Retinal pigment epithelial cell (primary cell): ENCODE data around the gene SRPX.

Source experiments
- DNase-seq: peaks from one replicate; pipeline ENCODE4 v3.0.0-alpha.2; 2010; ENCODE audit warnings: low read depth
- H3K4me3 ChIP-seq: 2 replicates; pipeline ENCODE4 v1.5.1; 2011; ENCODE audit warnings: mild to moderate bottlenecking, low read length, control low read depth, moderate library complexity
- CTCF ChIP-seq: conservative IDR thresholded peaks from 2 replicates; pipeline ENCODE4 v1.5.1; 2011; ENCODE audit warnings: low read depth, low read length, control low read depth, inconsistent platforms

Gene SRPX

GRCh38 chrX:38221391-38221929 is 789 bp upstream of the SRPX start:
- no peak for TF ChIP-seq CTCF
- no peak overlapping the region for H3K4me3 ChIP-seq
- no peak for DNase-seq

GRCh38 chrX:38220024-38220414 is 652 bp downstream of the SRPX start:
- TF ChIP-seq CTCF = peak; percentile 45
- no peak for DNase-seq
- H3K4me3 ChIP-seq = peak overlapping the region; percentile 60

- no peak overlapping the region for H3K4me3 ChIP-seq
- no peak for DNase-seq
- no peak for TF ChIP-seq CTCF
Measured at GRCh38 chrX:38216642-38217041, 4.0 kb downstream of the SRPX start.

- DNase-seq = no peak
- H3K4me3 ChIP-seq = no peak overlapping the region
- no peak for TF ChIP-seq CTCF
Measured at GRCh38 chrX:38214551-38215531, 5.8 kb downstream of the SRPX start.

- no peak for DNase-seq
- TF ChIP-seq CTCF = no peak
- H3K4me3 ChIP-seq = no peak overlapping the region
Measured at GRCh38 chrX:38214044-38214443, 6.6 kb downstream of the SRPX start.

GRCh38 chrX:38211891-38212635 is 8.6 kb downstream of the SRPX start:
- no peak for DNase-seq
- TF ChIP-seq CTCF = no peak

More at GRCh38 chrX:38211891-38212635, 8.6 kb downstream of the SRPX start:
- H3K4me3 ChIP-seq = no peak overlapping the region
